ENCODE data around the gene NEAT1.

Gene NEAT1

DNA sequence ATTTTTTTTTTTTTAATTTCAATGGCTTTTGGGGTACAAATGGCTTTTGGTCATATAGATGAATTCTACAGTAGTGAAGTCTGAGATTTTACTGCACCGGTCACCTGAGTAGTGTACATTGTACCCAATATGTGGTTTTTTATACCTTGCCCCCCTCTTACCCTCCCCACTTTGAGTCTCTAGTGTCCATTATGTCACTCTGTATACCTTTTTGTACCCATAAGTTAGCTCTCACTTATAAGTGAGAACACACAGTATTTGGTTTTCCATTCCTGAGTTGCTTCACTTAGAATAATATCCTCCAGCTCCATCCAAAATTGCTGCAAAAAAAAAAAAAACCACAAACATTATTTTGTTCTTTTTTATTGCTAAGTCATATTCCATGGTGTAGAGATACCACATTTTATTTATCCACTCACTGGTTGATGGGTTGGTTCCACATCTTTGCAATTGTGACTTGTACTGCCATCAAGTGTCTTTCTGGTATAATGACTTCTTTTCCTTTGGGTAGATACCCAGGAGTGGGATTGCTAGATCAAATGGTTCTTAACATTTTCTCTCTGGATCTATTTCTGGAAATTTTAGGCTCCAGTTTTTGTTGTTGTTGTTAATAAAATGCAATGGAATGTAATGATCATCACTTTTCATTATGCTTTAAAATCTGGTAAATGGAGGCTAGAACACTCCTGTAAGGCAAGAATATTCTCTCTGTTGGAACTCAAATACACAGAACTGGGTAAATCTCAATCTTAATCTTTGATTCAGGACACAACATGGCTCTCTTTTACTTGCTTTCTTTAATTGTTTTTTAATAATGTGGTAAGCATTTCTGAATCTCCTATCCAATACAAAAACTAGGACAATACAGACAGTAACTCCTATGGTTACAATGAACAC lies 10.3 kb downstream of the NEAT1 start:
- peak; percentile 56 for DNase-seq (ENCODE audit: low read depth)
- H3K4me3 ChIP-seq (ENCODE audit: low read depth, low read length): no peak overlapping the region
- peak; percentile 11 for TF ChIP-seq CTCF (IDR thresholded peaks at IDR 0.05; ENCODE audit: insufficient read depth, low read depth, low read length, missing control alignments)

GRCh38 chr11:65433657-65434056 lies 11.1 kb downstream of the NEAT1 start:
- no peak overlapping the region for H3K4me3 ChIP-seq (ENCODE audit: low read depth, low read length)

DNA sequence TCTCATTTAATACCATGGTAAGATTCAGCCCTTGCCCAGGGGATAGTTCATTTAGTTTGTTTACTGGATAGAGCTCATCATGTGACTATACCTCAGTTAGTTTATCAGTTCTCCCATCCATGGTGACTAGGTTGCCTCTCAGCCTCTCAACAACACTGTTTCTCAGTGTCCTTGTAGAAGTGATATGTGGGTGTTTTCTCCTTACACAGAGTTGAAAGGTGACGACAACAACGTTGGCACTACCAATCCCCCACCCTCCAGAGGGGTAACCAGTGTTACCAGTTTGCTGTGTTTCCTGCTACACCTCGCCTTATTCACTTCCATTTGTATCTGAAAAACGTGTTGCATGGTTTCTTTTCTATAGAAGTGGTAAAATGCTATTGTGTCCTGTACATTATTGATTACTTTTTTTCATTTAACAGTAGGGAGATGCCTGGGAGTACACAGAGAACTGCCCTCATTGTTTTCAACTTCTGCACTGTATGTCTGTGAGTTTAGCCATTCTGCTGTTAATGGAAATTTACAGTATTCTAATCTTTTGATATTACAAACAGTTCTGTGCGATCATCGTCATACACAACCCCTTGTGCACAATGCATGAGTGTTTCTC lies 11.6 kb downstream of the NEAT1 start:
- DNase-seq (ENCODE audit: low read depth): no peak
- TF ChIP-seq CTCF (IDR thresholded peaks at IDR 0.05; ENCODE audit: insufficient read depth, low read depth, low read length, missing control alignments): no peak

More at GRCh38 chr11:65433657-65434056, 11.1 kb downstream of the NEAT1 start:
- DNase-seq (ENCODE audit: low read depth): no peak
- TF ChIP-seq CTCF (IDR thresholded peaks at IDR 0.05; ENCODE audit: insufficient read depth, low read depth, low read length, missing control alignments): no peak

DNA sequence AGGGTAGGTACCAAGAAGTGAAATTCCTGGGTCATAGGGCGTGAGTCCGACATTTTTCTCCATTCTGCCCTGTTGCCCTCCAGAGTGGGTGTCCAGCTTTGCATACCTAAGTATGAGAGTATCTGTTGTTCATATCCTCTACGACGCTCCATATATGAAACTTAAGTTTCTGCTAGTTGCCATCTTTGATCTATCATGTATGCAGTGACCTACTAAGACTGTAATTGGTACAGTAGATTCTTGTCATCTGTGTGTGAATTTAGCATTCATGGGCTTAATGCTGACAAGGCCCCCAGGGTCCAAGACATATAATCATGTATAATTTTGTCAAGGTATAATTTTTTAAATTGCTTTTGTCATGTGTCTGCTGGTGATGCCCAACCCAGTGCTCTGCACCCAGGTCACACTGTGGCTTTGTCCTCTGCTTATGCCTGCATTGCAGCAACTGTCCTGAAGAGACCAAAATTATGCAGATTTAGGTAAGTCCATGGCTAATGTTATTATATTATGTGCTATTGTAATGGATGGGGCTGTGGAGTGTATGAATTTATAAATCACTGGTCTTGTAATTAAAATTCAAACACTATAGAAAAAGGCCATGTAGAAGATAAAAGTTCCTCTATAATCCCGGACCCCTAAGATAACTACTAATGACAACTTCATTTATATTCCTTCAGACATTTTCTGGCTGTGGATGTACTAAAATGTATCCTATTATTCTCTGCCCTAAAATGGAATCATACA lies 12.2 kb downstream of the NEAT1 start:
- DNase-seq (ENCODE audit: low read depth): no peak
- TF ChIP-seq CTCF (IDR thresholded peaks at IDR 0.05; ENCODE audit: insufficient read depth, low read depth, low read length, missing control alignments): no peak

More for the DNA sequence above, 11.6 kb downstream of the NEAT1 start:
- no peak overlapping the region for H3K4me3 ChIP-seq (ENCODE audit: low read depth, low read length)

GRCh38 chr11:65435411-65435931 lies 12.9 kb downstream of the NEAT1 start:
- no peak for DNase-seq (ENCODE audit: low read depth)
- no peak overlapping the region for H3K4me3 ChIP-seq (ENCODE audit: low read depth, low read length)
- no peak for TF ChIP-seq CTCF (IDR thresholded peaks at IDR 0.05; ENCODE audit: insufficient read depth, low read depth, low read length, missing control alignments)

More for the DNA sequence above, 12.2 kb downstream of the NEAT1 start:
- no peak overlapping the region for H3K4me3 ChIP-seq (ENCODE audit: low read depth, low read length)

DNA sequence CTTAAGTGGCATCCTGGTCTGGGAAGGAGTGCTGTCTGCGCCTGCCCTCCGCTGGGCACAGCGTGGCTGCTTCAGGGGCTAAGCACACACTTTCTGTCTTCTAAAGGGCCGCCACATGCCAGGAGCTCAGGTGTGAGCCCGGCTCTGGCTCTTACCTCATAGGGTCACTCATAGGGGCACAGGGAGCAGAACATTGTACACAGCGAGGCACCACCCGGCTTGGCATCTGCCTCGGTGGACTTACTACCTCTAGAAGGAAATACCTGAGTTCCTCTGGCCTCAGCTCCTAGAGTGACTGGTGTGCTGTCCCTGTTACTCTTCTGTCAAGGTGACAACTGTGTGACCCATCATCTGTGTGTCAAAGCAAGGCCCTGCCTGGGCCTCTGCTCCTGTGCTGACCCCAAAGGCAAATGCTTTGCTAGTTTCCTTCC lies 13.4 kb downstream of the NEAT1 start:
- no peak overlapping the region for H3K4me3 ChIP-seq (ENCODE audit: low read depth, low read length)
- TF ChIP-seq CTCF (IDR thresholded peaks at IDR 0.05; ENCODE audit: insufficient read depth, low read depth, low read length, missing control alignments): no peak
- DNase-seq (ENCODE audit: low read depth): no peak

All from GM12865 (cell line).